A549 (cell line): ENCODE measurements around the gene RBM12. TPM values are rescaled to one million over a fixed set of nuclear protein-coding genes. Genes with fewer than 3 reads are reported as not detected.

Source experiments
- ATAC-seq, 2 experiments: fragments of 200-7000 bp in 1 of 2; fragments of >200 bp in 1 of 2; cut with Nextera tagmentation in 1 of 2; cut with Tn5 transposase in 1 of 2; 3 replicates each; pipeline versions ENCODE4 v1.8.0 to v1.9.1; 2018 to 2020; ENCODE audit warnings: mild to moderate bottlenecking in 1 of 2, moderate library complexity in 1 of 2
- CTCF ChIA-PET: fragments of 300-600 bp; sonication (Branson Sonifier 250); formaldehyde crosslinking; extraction: SDS; loops from one replicate; lab custom pipeline; 2021; ENCODE audit warnings: antibody characterized with exemption, inconsistent platforms; lab: Yijun Ruan, JAX
- POLR2A ChIA-PET: fragments of 350-600 bp; formaldehyde crosslinking; extraction: SDS; loops from one replicate; lab custom pipeline; 2021; ENCODE audit warnings: antibody characterized with exemption, inconsistent platforms; lab: Yijun Ruan, JAX
- DNase-seq, 2 experiments: peaks; one replicate each; pipeline versions ENCODE4 v3.0.0 to v3.0.0-alpha.2; 2011 to 2016; ENCODE audit warnings: low read depth in 1 of 2, low spot score in 1 of 2
- FAIRE-seq: peaks from 2 replicates; lab custom pipeline; 2011; peaks lifted over from hg19 to GRCh38; lab: Jason Lieb, UNC
- H3K27ac ChIP-seq, 2 experiments: fragments of >200 bp; sonication (Bioruptor Twin); formaldehyde crosslinking; 3 replicates each; pipeline ENCODE4 v1.5.1; 2016 to 2017
- H3K4me1 ChIP-seq: fragments of >200 bp; sonication (Bioruptor Twin); formaldehyde crosslinking; 3 replicates; pipeline ENCODE4 v1.6.1; 2016
- H3K4me2 ChIP-seq: fragments of >200 bp; sonication (Bioruptor Twin); formaldehyde crosslinking; 3 replicates; pipeline ENCODE4 v1.6.1; 2016
- H3K4me3 ChIP-seq: fragments of >200 bp; sonication (Bioruptor Twin); formaldehyde crosslinking; 3 replicates; pipeline ENCODE4 v1.5.1; 2016
- H3K9me3 ChIP-seq: fragments of >200 bp; sonication (Bioruptor Twin); formaldehyde crosslinking; 3 replicates; pipeline ENCODE4 v1.6.1; 2016
- ATOH8 ChIP-seq: fragments of 250-450 bp; sonication (Bioruptor Pico); IDR thresholded peaks from 2 replicates; pipeline ENCODE4 v1.5.0; 2020; ENCODE audit warnings: low read depth, mild to moderate bottlenecking, moderate library complexity
- BHLHE40 ChIP-seq: IDR thresholded peaks from 2 replicates; pipeline ENCODE4 v1.6.1; 2012; ENCODE audit warnings: low read depth, low read length, inconsistent platforms
- CHD4 ChIP-seq: fragments of 200-600 bp; sonication (generic); IDR thresholded peaks from 2 replicates; pipeline ENCODE4 v1.6.1; 2016; ENCODE audit warnings: antibody characterized with exemption, mild to moderate bottlenecking, borderline replicate concordance
- EHF ChIP-seq: fragments of 250-450 bp; sonication (Bioruptor Pico); IDR thresholded peaks from 2 replicates; pipeline ENCODE4 v1.5.0; 2020; ENCODE audit warnings: mild to moderate bottlenecking
- FOSL2 ChIP-seq, 2 experiments: fragments of 450-650 bp in 1 of 2; fragments of >200 bp in 1 of 2; sonication (Bioruptor Twin) in 1 of 2; formaldehyde crosslinking; IDR thresholded peaks; 2 replicates each; pipeline versions ENCODE4 v1.5.0 to v1.6.1; 2016 to 2020; ENCODE audit warnings: mild to moderate bottlenecking in 1 of 2, moderate library complexity in 1 of 2
- FOXS1 ChIP-seq: fragments of 250-450 bp; sonication (Bioruptor Pico); IDR thresholded peaks from 2 replicates; pipeline ENCODE4 v1.5.0; 2020; ENCODE audit warnings: mild to moderate bottlenecking, moderate library complexity
- GATA3 ChIP-seq: IDR thresholded peaks from 2 replicates; pipeline ENCODE4 v1.6.1; 2012; ENCODE audit warnings: borderline replicate concordance
- HOXA7 ChIP-seq: fragments of 250-450 bp; sonication (Bioruptor Pico); IDR thresholded peaks from 2 replicates; pipeline ENCODE4 v1.5.0; 2020; ENCODE audit warnings: mild to moderate bottlenecking, moderate library complexity
- HOXB13 ChIP-seq: fragments of 250-450 bp; sonication (Bioruptor Pico); IDR thresholded peaks from 2 replicates; pipeline ENCODE4 v1.5.0; 2020; ENCODE audit warnings: low read depth, mild to moderate bottlenecking, moderate library complexity
- KDM5A ChIP-seq: fragments of 200-600 bp; sonication (generic); IDR thresholded peaks from 2 replicates; pipeline ENCODE4 v1.6.1; 2016; ENCODE audit warnings: antibody characterized with exemption, mild to moderate bottlenecking
- MAZ ChIP-seq: fragments of 150-350 bp; IDR thresholded peaks from 2 replicates; pipeline ENCODE4 v1.6.1; 2014; ENCODE audit warnings: antibody characterized with exemption, low read depth, low read length, borderline replicate concordance
- MYC ChIP-seq: IDR thresholded peaks from 2 replicates; pipeline ENCODE4 v1.6.1; 2012; ENCODE audit warnings: mild to moderate bottlenecking, inconsistent platforms, low read length, improper control_type of control experiment, borderline replicate concordance
- NFE2L2 ChIP-seq: fragments of 150-350 bp; conservative IDR thresholded peaks from 2 replicates; pipeline ENCODE4 v1.6.1; 2014; ENCODE audit warnings: low read length
- NPAS2 ChIP-seq: fragments of 250-450 bp; sonication (Bioruptor Pico); IDR thresholded peaks from 2 replicates; pipeline ENCODE4 v1.8.0; 2022; ENCODE audit warnings: mild to moderate bottlenecking, moderate library complexity, borderline replicate concordance
- POLR2A ChIP-seq: IDR thresholded peaks from 2 replicates; pipeline ENCODE4 v1.6.1; 2012; ENCODE audit warnings: mild to moderate bottlenecking, low read length
- RARB ChIP-seq: fragments of 250-450 bp; sonication (Bioruptor Pico); IDR thresholded peaks from 2 replicates; pipeline ENCODE4 v1.8.0; 2021; ENCODE audit warnings: mild to moderate bottlenecking, moderate library complexity
- RCOR1 ChIP-seq: fragments of 150-350 bp; IDR thresholded peaks from 2 replicates; pipeline ENCODE4 v1.6.1; 2014; ENCODE audit warnings: antibody characterized with exemption, low read length, low read depth
- REST ChIP-seq: fragments of 200-600 bp; sonication (generic); IDR thresholded peaks from 2 replicates; pipeline ENCODE4 v1.6.1; 2016; ENCODE audit warnings: antibody characterized with exemption, mild to moderate bottlenecking, moderate library complexity
- RFX5 ChIP-seq: fragments of 450-650 bp; IDR thresholded peaks from 2 replicates; pipeline ENCODE4 v1.7.1; 2014; ENCODE audit warnings: antibody characterized with exemption, mild to moderate bottlenecking, moderate library complexity
- TFCP2L1 ChIP-seq: fragments of 250-450 bp; sonication (Bioruptor Pico); IDR thresholded peaks from 2 replicates; pipeline ENCODE4 v1.5.0; 2021; ENCODE audit warnings: mild to moderate bottlenecking
- TP53 ChIP-seq: fragments of 250-450 bp; sonication (Bioruptor Pico); IDR thresholded peaks from 2 replicates; pipeline ENCODE4 v1.5.0; 2021; ENCODE audit warnings: mild to moderate bottlenecking, moderate library complexity
- ZFP36 ChIP-seq: fragments of 450-650 bp; IDR thresholded peaks from 2 replicates; pipeline ENCODE4 v1.6.1; 2014; ENCODE audit warnings: borderline replicate concordance; ENCODE audit not compliant: partially characterized antibody
- WGBS: methylation state at CpG from one replicate; pipeline ENCODE4 v1.1.6; 2017; ENCODE audit errors: missing lambda C conversion rate; 5-methylcytosine and 5-hydroxymethylcytosine counted together
- polyA plus RNA-seq, 4 experiments: library from polyadenylated mRNA; depleted of rRNA in 3 of 4; stranded (reverse); fragments of >200 nt; fragmentation: RNase III in 1 of 4; extraction: RNeasy Plus Mini Kit Qiagen cat#74134 plus additional on column Dnase treatment in 1 of 4; gene quantifications; 2 replicates in 3 of 4; 3 replicates in 1 of 4; pipeline ENCODE4 v1.2.3, GENCODE V29; 2011 to 2017
- TF ChIP-seq, protein P1 (sequence below): fragments of 150-350 bp; IDR thresholded peaks from 2 replicates; pipeline ENCODE4 v1.6.1; 2014; ENCODE audit warnings: low read depth, mild to moderate bottlenecking, low read length
- TF ChIP-seq, protein P2 (sequence below): fragments of >200 bp; sonication (Bioruptor Twin); formaldehyde crosslinking; IDR thresholded peaks from 2 replicates; pipeline ENCODE4 v1.6.1; 2016
- TF ChIP-seq, protein P3 (sequence below): fragments of 250-450 bp; sonication (Bioruptor Pico); IDR thresholded peaks from 2 replicates; pipeline ENCODE4 v1.5.0; 2021; ENCODE audit warnings: mild to moderate bottlenecking, moderate library complexity, borderline replicate concordance

Gene RBM12
- polyA plus RNA-seq, 2 of the 4 experiments (the other 2 are of a cell fraction) = 49.9 to 119 TPM

DNA sequence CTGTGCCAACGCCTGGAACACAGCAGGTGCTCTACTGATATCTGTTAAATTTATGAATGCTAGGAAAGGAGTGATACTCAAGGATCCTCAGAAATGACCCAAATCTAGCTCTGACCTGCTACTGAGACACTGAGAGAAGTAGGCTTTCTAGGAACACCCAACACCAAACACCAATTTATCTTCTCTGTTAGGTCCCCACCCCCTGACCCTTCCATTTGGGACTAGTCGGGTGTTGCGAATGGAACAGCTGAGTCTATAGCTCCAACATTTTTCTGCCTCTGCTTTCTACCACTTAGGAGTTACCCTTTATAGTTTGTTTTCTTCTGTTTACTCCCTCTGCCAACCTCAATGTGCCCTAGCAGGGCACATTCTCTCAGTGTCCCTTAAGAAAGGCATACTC, 24.0 kb downstream of the RBM12 start (continued):
- TF ChIP-seq NFE2L2 = no peak
- no peak for TF ChIP-seq REST
- TF ChIP-seq, all 56 proteins: peak for 0

DNA sequence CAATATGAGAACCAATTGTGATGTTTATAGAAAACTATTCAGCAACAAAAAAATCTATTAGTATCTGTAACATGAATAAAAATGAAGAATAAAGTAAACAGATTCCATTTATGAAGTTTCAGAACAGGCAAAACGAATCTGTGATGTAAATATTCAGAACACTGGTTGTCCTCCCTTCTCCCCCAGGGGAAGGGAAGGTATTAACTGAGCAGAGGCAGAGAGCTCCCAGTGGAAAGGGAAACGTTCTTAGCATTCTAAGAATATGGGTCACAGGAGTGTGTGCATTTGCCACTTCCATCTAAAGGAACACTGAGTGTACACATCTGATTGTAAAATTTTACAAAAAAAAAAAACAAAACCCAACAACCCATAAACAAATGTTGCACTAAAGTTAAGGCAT, 25.9 kb downstream of the RBM12 start:
- no peak for ATAC-seq
- no peak for FAIRE-seq
- Histone ChIP-seq H3K4me1 (0 out of 3 replicates have a peak, but pooled peaks cover 3% of the 10 kb centered on the region), H3K4me3 (no peak overlapping the region), H3K4me2 (no peak overlapping the region), H3K27ac (no peak overlapping the region), H3K9me3 (no peaks in the 10 kb centered on the region)
- TF ChIP-seq, protein P1, sequence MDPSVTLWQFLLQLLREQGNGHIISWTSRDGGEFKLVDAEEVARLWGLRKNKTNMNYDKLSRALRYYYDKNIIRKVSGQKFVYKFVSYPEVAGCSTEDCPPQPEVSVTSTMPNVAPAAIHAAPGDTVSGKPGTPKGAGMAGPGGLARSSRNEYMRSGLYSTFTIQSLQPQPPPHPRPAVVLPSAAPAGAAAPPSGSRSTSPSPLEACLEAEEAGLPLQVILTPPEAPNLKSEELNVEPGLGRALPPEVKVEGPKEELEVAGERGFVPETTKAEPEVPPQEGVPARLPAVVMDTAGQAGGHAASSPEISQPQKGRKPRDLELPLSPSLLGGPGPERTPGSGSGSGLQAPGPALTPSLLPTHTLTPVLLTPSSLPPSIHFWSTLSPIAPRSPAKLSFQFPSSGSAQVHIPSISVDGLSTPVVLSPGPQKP = no peak
- TF ChIP-seq FOSL2 (IDR thresholded peaks at IDR 0.05) = no peak
- TF ChIP-seq FOSL2 (CRISPR knock-in tag; IDR thresholded peaks at IDR 0.05) = no peak
- no peak for TF ChIP-seq HOXB13
- DNase-seq = no peak
- 59% methylated on average over 2 of the region's 2 CpGs for WGBS
- POLR2A ChIA-PET = no interaction called here
- CTCF ChIA-PET = interaction anchor here (1.1 to 2.5 kb wide), 3 partner anchors 9 to 13 kb away, joined by 3 to 6 read pairs (median 3); no protein-coding TSS in a partner anchor

GRCh38 chr20:35637276-35637675, 27.4 kb downstream of the RBM12 start:
- ChIA-PET CTCF (interaction anchor here (0.6 to 2.5 kb wide), 7 partner anchors 11 to 337 kb away, joined by 3 to 9 read pairs (median 3); no protein-coding TSS in a partner anchor), POLR2A (no interaction called here)
- ATAC-seq (no peak), DNase-seq (no peak), FAIRE-seq (no peak)
- Histone ChIP-seq H3K9me3 (no peaks in the 10 kb centered on the region), H3K4me3 (no peak overlapping the region), H3K4me1 (0 out of 3 replicates have a peak, but pooled peaks cover 3% of the 10 kb centered on the region), H3K4me2 (no peak overlapping the region), H3K27ac (no peak overlapping the region)
- TF ChIP-seq EHF (CRISPR knock-in tag) = no peak
- no peak for TF ChIP-seq TFCP2L1 (CRISPR knock-in tag)
- TF ChIP-seq KDM5A = no peak
- no peak for TF ChIP-seq TP53
- TF ChIP-seq MAZ = no peak
- no peak for TF ChIP-seq RCOR1
- no peak for TF ChIP-seq RFX5
- TF ChIP-seq NPAS2 (CRISPR knock-in tag) = no peak
- TF ChIP-seq, protein P2, sequence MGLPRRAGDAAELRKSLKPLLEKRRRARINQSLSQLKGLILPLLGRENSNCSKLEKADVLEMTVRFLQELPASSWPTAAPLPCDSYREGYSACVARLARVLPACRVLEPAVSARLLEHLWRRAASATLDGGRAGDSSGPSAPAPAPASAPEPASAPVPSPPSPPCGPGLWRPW = no peak
- TF ChIP-seq HOXB13 = no peak
- TF ChIP-seq MYC = no peak
- no peak for TF ChIP-seq POLR2A
- TF ChIP-seq ZFP36 = no peak
- WGBS = 97% methylated on average over 6 of the region's 6 CpGs

DNA sequence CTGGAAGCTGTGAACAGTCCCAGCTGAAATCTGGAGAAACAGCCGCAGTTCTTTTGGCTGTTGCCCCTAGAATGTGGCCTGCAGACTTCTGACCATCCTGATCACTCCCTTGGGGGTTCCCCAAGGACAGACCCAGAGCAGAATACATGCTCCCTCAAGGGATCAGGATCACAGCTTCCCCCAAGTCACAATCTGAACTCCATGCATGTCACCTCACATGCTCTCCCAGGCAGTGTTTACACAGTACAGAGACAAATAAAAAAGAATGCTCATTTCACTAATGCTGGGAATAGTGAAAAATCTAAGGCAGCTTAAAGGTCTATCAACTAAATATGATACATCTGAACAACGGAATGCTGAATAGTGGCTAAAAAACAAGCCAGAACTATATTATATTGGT, 28.6 kb downstream of the RBM12 start:
- TF ChIP-seq HOXA7 (CRISPR knock-in tag) (no peak), ATOH8 (CRISPR knock-in tag) (no peak), FOSL2 (IDR thresholded peaks at IDR 0.05) (no peak), FOSL2 (CRISPR knock-in tag; IDR thresholded peaks at IDR 0.05) (no peak), EHF (CRISPR knock-in tag) (no peak), FOXS1 (CRISPR knock-in tag) (no peak), CHD4 (no peak), GATA3 (no peak), RARB (no peak), BHLHE40 (no peak)
- TF ChIP-seq, protein P3, sequence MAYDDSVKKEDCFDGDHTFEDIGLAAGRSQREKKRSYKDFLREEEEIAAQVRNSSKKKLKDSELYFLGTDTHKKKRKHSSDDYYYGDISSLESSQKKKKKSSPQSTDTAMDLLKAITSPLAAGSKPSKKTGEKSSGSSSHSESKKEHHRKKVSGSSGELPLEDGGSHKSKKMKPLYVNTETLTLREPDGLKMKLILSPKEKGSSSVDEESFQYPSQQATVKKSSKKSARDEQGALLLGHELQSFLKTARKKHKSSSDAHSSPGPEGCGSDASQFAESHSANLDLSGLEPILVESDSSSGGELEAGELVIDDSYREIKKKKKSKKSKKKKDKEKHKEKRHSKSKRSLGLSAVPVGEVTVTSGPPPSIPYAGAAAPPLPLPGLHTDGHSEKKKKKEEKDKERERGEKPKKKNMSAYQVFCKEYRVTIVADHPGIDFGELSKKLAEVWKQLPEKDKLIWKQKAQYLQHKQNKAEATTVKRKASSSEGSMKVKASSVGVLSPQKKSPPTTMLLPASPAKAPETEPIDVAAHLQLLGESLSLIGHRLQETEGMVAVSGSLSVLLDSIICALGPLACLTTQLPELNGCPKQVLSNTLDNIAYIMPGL = no peak
- TF ChIP-seq, protein P2 = no peak
- Histone ChIP-seq H3K4me2 (no peak overlapping the region), H3K4me1 (0 out of 3 replicates have a peak, but pooled peaks cover 3% of the 10 kb centered on the region), H3K9me3 (no peaks in the 10 kb centered on the region), H3K4me3 (no peak overlapping the region), H3K27ac (no peak overlapping the region)
- DNase-seq (no peak), ATAC-seq (no peak), FAIRE-seq (no peak)
- 89% methylated on average over 2 of the region's 2 CpGs for WGBS
- POLR2A ChIA-PET = no interaction called here
- CTCF ChIA-PET = interaction anchor here (0.7 to 1.8 kb wide), 4 partner anchors 15 to 22 kb away, joined by 3 to 6 read pairs (median 4); no protein-coding TSS in a partner anchor
